HG02610 (cell line): ENCODE measurements around the gene ECT2L.

Source experiments
- ATAC-seq: cut with Tn5 transposase; IDR thresholded peaks from one replicate; pipeline ENCODE4 v1.9.1; 2021; ENCODE audit warnings: mild to moderate bottlenecking, moderate library complexity; ENCODE audit not compliant: unreplicated experiment

The ECT2L gene

DNA sequence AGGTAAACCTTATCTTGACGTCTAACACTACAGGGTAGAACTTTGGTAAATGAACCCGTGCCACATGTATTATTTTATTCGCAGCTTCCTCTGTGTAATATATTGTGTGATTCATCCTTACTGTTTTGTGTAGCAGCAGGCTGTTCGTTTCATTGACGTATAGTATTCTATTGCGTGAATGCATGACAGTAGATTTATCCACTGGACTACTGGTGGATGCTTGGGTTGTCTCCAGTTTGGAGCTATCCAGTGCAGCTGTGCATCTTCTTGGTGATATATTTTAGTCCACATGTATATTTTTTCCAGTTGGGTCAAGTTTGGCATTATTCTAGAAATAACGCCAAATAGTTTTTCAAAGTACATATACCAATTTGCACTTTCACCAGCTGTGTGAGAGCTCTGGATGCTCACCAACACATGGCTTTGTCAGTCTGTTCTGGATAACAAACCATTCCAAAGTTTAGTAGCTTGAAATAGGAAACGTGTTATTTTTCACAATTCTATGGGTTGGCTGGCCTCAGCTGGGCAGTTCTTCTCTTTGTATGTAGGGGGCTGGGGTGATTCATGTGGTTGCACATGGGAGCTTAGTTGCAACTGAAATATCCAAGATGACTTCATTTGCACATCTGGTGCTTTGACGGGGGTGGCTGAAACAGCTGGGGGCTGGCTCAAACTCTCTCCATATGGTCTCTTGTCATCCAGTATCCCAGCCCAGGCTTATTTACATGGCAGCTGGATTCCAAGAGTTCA, 9.3 kb downstream of the ECT2L start:
- no peak for ATAC-seq

DNA sequence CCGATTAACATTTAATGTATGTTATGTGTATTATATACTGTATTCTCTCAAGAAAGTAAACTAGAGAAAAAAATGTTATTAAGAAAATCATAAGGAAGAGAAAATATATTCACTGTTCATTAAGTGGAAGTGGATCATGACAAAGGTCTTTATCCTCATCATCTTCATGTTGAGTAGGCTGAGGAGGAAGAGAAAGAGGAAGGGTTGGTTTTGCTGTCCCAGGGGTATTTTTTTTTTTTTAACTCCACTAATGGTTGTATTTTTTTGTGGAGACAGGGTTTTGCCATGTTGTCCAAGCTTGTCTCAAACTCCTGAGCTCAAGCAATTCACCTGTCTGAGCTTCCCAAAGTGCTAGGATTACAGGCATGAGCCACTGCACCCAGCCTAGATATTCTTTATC, 11.0 kb downstream of the ECT2L start:
- ATAC-seq, result no peak

DNA sequence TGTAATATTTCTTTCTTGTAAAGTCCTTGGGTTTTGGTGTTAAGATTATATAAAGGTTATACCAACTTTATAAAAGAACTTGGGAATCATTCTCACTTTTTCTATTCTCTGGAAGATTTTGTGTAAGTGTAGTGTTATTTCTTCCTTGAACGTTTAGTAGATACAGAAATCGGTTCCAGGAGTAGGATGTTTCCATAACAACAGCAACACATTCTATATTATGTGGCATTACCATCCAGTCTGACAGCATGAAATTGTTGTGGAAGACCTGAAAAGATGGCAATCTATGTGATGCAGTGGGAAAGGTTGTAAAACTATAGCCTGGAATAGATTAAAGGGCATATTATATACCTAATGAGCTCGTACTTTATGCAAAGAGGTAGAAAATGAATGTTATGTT, 13.8 kb downstream of the ECT2L start:
- no peak for ATAC-seq

DNA sequence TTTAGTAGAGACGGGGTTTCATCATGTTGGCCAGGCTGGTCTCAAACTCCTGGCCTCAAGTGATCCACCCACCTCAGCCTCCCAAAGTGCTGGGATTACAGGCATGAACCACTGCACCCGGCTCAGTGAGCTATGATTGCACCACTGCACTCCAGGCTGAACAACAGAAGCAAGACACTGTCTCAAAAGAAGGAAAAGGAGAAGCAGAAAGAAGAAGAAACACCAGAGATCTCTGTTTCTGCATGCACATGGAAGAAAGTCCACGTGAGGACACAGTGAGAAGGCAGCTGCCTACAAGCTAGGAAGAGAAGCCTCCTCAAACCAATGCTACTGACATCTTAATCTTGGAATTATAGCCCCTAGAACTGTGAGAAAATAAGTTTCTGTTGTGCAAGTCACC, 16.0 kb downstream of the ECT2L start:
- no peak for ATAC-seq

DNA sequence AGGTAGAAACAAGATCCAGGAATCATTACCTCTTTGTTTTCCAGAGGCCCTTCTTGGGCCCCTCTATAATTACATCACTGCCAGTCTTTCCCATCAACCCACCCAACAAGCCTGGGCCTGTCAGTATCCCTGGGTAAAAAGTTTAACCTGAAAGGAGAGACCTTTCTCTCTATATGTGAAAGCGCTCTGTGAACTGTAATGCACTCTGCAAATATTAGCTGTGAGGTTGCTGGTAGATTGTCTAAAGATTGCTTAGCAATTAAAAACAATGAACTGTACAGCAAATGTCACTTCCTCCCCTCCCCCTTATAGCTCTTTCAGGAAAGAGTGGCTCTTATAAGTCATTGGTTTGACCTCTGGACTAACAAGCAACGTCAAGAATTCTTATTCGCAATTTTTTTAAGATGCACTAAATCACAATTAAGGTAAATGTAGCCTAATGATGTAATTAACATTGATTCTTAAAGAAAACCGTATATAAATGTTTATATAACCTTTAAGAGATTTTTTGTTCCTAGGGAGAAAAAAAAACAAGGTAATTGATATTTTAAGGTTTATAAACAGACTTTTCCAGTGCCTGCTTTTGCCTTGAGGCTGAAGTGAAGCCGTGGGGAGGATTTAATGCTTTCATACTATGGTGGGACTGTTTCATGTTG, 18.4 kb downstream of the ECT2L start:
- ATAC-seq, result no peak

DNA sequence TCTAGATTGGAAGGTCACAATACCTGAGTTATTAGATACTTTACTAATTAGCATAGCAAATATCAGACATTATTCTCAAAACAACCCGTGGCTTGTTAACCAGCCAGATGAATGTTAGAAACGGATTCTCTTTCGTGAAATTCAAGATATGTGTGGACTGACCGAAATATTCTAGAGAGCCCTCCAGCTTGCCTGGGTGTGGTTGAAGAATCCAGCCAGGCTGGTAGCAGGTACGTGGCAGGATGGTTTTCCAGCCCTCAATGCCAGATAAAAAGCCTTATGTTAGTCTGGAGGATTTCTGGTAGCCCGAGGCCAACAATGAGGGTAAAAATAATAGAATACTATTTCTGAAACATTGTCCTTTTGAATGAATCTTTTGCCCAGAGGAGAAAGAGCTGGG, 19.3 kb downstream of the ECT2L start:
- no peak for ATAC-seq

DNA sequence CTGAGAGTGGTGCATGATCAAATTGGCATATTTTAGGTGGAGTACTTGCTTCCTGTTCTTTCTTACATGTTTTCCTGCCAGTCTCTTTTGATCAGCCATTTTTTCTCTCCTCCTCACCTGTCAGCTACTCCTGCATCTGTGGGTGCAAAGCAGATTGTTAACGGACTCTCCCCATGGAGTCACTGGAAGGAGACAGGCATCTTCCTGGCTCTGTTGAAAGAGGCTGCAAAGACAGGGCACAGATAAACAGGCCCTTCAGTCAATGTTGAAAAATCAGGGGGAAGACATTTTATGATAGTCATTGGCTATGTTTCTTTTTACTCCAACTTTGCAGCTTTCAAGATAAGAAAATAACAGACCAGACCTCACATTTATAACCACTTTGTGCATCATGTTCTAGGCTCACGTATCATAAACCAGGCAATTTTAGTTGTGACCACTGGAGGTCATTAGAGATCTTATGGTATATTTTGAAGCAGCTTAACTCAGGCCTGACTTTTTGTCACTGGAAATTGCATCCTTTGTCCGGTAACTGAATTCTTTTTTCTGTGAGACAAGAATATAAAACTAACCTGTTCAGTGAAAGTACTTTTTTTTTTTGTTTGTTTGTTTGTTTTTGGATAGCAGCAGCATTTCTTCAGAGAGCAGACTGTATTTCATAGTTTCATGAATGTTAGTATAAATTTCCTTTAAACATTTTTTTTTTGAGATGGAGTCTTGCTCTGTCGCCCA, 20.1 kb downstream of the ECT2L start:
- peak; percentile 39 for ATAC-seq

DNA sequence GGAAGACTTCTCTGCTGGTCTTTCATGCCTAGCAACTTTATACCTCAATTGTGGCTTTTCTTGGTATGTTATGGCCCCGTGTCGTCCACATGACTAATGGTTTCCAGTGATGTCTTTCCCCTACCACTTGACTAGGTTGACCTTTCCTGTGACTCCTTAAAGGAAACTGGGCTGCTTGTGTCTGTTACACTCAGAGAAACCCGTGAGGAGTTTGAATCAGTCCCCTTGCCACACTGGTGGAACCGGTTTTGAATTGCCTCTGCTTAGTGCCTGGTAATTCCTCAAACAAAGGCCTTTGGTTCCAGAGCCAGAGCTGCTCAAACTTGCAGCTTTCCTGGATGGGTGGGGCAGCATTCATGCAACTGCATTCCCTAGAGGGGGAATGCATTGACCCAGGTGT, 21.9 kb downstream of the ECT2L start:
- ATAC-seq, result peak; percentile 42

- peak; percentile 86 for ATAC-seq
Measured at GRCh38 chr6:138818496-138819194, 22.8 kb downstream of the ECT2L start.

- ATAC-seq, result no peak
Measured at GRCh38 chr6:138821519-138821918, 25.6 kb downstream of the ECT2L start.

GRCh38 chr6:138824482-138825144, 28.7 kb downstream of the ECT2L start:
- no peak for ATAC-seq

DNA sequence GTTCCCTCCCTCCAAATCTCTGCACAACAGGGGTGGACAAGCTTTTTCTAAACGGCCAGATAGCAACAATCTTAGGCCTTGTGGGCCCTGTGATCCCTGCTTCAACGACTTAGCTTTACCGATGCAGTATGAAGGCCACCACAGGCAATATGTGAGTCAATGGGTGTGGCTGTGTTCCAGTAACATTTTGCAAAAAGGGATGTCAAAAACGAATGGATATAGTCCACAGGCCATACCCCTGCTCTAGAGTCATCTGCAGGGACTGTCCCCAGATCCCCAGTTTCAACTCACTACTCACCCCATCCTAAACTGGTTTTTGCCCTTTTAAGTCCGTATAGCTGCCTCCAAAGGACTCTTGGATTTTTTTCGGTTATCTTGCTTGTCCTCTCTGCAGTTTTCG, 34.4 kb downstream of the ECT2L start:
- no peak for ATAC-seq

- ATAC-seq, result no peak
Measured at GRCh38 chr6:138832182-138832581, 36.3 kb downstream of the ECT2L start.

DNA sequence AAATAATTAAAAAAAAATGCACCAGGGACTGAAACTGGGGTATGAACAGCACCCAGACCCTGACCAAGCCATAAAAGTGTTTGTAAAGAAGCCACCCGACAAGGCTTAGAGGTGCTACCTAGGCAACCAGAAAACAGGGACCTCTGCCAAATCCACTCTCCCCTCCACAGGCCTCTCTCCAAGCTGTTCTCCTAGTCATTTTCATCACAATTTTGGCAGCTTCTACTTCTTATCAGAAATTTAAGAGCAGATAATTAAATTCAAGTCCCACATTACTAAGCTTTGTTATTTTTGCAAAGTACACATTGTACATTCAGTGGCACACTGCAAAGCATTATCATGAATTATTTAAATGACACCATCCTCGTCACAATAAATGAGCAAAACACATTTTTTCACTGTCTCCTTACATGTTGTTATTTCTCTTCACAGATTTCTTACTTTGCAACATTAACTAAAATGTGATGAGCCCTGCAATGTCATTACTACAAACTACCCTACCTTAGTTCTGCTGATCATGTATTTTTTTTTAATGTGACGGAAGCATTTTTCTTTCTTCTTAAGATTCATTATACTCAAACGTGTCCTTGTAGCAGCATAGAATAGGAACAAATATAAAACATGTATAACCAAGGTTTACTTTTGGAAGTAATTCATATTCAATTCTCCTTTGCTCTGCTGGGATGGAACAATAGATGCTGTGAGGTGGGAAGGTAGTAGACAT, 38.1 kb downstream of the ECT2L start:
- no peak for ATAC-seq

- ATAC-seq, result no peak
Measured at GRCh38 chr6:138837246-138837645, 41.4 kb downstream of the ECT2L start.

- ATAC-seq, result no peak
Measured at GRCh38 chr6:138844192-138844591, 48.3 kb downstream of the ECT2L start.

DNA sequence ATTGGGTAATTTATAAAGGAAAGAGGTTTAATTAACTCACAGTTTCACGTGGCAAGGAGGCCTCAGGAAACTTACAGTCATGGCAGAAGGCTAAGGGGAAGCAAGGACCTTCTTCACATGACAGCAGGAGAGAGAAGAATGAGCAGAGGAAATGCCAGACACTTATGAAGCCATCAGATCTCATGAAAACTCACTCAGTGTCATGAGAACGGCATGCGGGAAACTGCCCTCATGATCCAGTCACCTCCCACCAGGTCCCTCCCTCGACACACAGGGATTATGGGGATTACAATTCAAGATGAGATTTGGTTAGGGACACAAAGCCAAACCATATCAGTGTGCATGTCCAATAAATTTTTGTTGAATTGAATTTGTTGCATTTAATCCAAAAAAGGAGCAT, 52.0 kb downstream of the ECT2L start:
- no peak for ATAC-seq

- no peak for ATAC-seq
Measured at GRCh38 chr6:138848461-138848860, 52.6 kb downstream of the ECT2L start.

- no peak for ATAC-seq
Measured at GRCh38 chr6:138849791-138850190, 53.9 kb downstream of the ECT2L start.

DNA sequence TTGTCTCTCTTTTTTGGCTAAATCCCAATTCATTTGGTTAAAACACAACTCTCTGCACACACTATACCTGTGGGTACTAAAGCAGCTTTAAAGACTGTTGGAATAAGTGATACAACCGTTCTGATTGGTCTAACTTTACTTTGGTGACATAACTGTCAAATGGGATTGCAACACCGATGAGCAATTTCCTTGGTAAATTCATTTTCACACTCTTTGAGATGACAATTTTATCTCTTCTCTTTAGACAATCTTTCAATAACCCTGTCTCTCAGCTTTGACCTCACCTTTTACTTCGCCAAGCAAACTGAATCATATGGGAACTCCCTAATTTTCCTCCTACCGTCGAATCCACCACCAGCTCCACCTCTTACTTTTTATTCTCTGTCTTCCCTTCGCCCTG, 60.8 kb downstream of the ECT2L start:
- no peak for ATAC-seq
